Measurements from ENCODE around the gene PSME3.

DNA sequence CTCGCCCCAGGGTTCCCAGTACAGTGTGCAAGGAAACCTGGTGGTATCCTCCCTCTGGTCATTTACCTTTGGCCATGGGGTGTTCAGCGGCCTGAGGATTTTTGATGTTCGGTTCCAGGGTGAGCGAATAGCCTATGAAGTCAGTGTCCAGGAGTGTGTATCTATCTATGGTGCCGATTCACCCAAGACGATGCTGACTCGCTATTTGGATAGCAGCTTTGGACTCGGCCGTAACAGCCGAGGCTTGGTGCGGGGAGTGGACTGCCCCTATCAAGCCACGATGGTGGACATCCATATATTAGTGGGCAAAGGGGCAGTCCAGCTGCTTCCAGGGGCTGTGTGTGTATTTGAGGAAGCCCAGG lies 12.3 kb downstream of the PSME3 start:
- TF ChIP-seq, protein P1, sequence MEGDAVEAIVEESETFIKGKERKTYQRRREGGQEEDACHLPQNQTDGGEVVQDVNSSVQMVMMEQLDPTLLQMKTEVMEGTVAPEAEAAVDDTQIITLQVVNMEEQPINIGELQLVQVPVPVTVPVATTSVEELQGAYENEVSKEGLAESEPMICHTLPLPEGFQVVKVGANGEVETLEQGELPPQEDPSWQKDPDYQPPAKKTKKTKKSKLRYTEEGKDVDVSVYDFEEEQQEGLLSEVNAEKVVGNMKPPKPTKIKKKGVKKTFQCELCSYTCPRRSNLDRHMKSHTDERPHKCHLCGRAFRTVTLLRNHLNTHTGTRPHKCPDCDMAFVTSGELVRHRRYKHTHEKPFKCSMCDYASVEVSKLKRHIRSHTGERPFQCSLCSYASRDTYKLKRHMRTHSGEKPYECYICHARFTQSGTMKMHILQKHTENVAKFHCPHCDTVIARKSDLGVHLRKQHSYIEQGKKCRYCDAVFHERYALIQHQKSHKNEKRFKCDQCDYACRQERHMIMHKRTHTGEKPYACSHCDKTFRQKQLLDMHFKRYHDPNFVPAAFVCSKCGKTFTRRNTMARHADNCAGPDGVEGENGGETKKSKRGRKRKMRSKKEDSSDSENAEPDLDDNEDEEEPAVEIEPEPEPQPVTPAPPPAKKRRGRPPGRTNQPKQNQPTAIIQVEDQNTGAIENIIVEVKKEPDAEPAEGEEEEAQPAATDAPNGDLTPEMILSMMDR (conservative IDR thresholded peaks at IDR 0.05; ENCODE audit: low read depth, low read length), result no peak
- TF ChIP-seq EZH2phosphoT487 (IDR thresholded peaks at IDR 0.05; ENCODE audit: borderline replicate concordance, low read length), result no peak
